Pancreas (tissue), 10 donors: Measurements from ENCODE around the gene TMEM235. TPM values are rescaled to one million over a fixed set of nuclear protein-coding genes. Genes with fewer than 3 reads are reported as not detected.
A peak's percentile ranks its signal among the peaks of the same experiment; 100 is the strongest.

ENCODE experiments used
- ATAC-seq, 4 donors: fragments of 200-7000 bp; cut with Tn5 transposase; one replicate each; pipeline versions ENCODE4 v1.8.0 to v1.9.1; 2020; ENCODE audit warnings: mild to moderate bottlenecking in 4 of 4, moderate library complexity in 4 of 4
- DNase-seq, 6 donors: peaks; one replicate each; pipeline ENCODE4 v3.0.0-alpha.2; 2020
- FAIRE-seq: peaks from 2 replicates; lab custom pipeline; 2012; peaks lifted over from hg19 to GRCh38; lab: Jason Lieb, UNC
- H3K27ac ChIP-seq, 4 donors: fragments of 200-600 bp; sonication (generic); 1 replicate in 3 of 4; 2 replicates in 1 of 4; pipeline versions ENCODE4 v1.5.0 to v1.8.0; 2020
- H3K27me3 ChIP-seq, 4 donors: fragments of 200-600 bp; one replicate each; pipeline ENCODE4 v1.8.0; 2021
- H3K36me3 ChIP-seq, 3 donors: fragments of 200-600 bp; sonication (generic) in 1 of 3; one replicate each; pipeline versions ENCODE4 v1.5.0 to v1.8.0; 2020 to 2021
- H3K4me1 ChIP-seq, 3 donors: fragments of 200-600 bp; one replicate each; pipeline ENCODE4 v1.8.0; 2021
- H3K4me3 ChIP-seq, 4 donors: fragments of 200-600 bp; sonication (generic) in 2 of 4; one replicate each; pipeline versions ENCODE4 v1.5.0 to v1.8.0; 2020 to 2021
- H3K9me3 ChIP-seq, 4 donors: fragments of 200-600 bp; one replicate each; pipeline ENCODE4 v1.8.0; 2021
- WGBS, 2 donors: extraction: QIAGEN DNeasy Blood & Tissue Kit; methylation state at CpG; one replicate each; pipeline ENCODE4 v1.1.7; 2013; 5-methylcytosine and 5-hydroxymethylcytosine counted together
- intact Hi-C, 3 donors: fragments of 100-400 bp; cut with DNase I; formaldehyde crosslinking; loops; one replicate each; pipeline versions ENCODE4 v1.11.1 to v1.14.2; 2022
- polyA plus RNA-seq, 2 donors: library from polyadenylated mRNA; stranded (reverse); fragments of 200-250 nt; gene quantifications; one replicate each; pipeline ENCODE4 v1.2.3, GENCODE V29; 2013
- total RNA-seq, 6 donors: library from RNA; stranded (reverse); fragmentation: NEBNext Ultra II Directional in 4 of 6; extraction: Animal tissue kit (Norgen Biotek cat#: 25700) in 4 of 6; gene quantifications; one replicate each; pipeline versions ENCODE4 v1.2.1 to v1.2.4, GENCODE V29; 2021 to 2023
- TF ChIP-seq, protein P1 (sequence below), 4 donors: fragments of 200-600 bp; sonication (generic) in 3 of 4; IDR thresholded peaks; one replicate each; pipeline versions ENCODE4 v1.5.0 to v1.8.0; 2021; ENCODE audit warnings: antibody characterized with exemption in 4 of 4
- donor health status: healthy with polysubstance abuse.
- donor health status: DM: no; HTN: no; CAD: no; lungs with moderate emphysema.
- donor health status: DM: no; HTN: no; CAD: no.
- donor health status: control.
- donor health status: control.
- donor health status: Bipolar disorder and iron deficiency.
- donor health status: DM: yes; HTN: yes; CAD: no.
- donor health status: DM: no; HTN: no; CAD: no.
- donor health status: DM: no; HTN: no; CAD: no.
- donor health status: DM: yes; HTN: yes; CAD: no.

The TMEM235 gene
- total and polyA plus RNA-seq, 8 donors, result 0.05 to 0.11 TPM; not detected in 6

DNA sequence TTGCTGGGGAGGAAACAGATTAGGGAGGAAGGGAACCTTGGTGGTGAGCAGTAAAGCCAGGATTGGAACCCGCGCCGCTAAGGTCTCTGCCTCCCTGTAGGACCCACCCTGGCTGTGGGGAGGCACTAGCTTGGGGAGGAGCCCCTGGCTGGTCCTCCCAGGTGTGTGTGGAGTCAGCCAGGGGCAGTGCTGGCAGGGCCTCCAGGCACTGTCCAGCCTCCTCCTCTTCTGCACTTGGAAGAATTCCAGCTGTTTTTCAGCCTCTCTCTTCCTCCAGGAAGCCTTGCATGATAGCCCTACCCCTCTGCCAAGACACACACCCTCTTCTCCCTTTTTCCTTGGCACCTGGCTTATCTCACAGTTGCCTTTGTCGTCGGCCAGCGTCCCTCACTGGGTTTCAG lies 34.8 kb downstream of the TMEM235 start:
- H3K4me3 ChIP-seq, result no peak overlapping the region
- ATAC-seq (peak; percentile 45 to 63 (median 54)), FAIRE-seq (no peak), DNase-seq (peak in 5 of 6 donors; percentile 50 to 74 (median 59))
- no peaks in the 10 kb centered on the region for H3K27me3 ChIP-seq
- peaks cover 7 to 33% (median 9%) of the 10 kb centered on the region in 3 donors for H3K4me1 ChIP-seq
- WGBS, 2 donors, result 36 to 51% methylated on average over 6 of the region's 6 CpGs
- TF ChIP-seq, protein P1, sequence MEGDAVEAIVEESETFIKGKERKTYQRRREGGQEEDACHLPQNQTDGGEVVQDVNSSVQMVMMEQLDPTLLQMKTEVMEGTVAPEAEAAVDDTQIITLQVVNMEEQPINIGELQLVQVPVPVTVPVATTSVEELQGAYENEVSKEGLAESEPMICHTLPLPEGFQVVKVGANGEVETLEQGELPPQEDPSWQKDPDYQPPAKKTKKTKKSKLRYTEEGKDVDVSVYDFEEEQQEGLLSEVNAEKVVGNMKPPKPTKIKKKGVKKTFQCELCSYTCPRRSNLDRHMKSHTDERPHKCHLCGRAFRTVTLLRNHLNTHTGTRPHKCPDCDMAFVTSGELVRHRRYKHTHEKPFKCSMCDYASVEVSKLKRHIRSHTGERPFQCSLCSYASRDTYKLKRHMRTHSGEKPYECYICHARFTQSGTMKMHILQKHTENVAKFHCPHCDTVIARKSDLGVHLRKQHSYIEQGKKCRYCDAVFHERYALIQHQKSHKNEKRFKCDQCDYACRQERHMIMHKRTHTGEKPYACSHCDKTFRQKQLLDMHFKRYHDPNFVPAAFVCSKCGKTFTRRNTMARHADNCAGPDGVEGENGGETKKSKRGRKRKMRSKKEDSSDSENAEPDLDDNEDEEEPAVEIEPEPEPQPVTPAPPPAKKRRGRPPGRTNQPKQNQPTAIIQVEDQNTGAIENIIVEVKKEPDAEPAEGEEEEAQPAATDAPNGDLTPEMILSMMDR (IDR thresholded peaks at IDR 0.05), result no peak
- H3K27ac ChIP-seq, result peak overlapping the region; percentile 53 to 79 (median 68)
- no peaks in the 10 kb centered on the region for H3K36me3 ChIP-seq
- H3K9me3 ChIP-seq, result no peaks in the 10 kb centered on the region
- intact Hi-C loops, result no loop called here

- peak in 3 of 6 donors; percentile 36 to 55 (median 55) for DNase-seq
- H3K4me3 ChIP-seq, result no peak overlapping the region
- FAIRE-seq, result no peak
- WGBS, 2 donors, result 75 to 80% methylated on average over 9 of the region's 9 CpGs
- H3K4me1 ChIP-seq, result peaks cover 7 to 33% (median 9%) of the 10 kb centered on the region in 3 donors
- peak in 1 of 4 donors; percentile 1 for ATAC-seq
- H3K27me3 ChIP-seq, result no peaks in the 10 kb centered on the region
- no peaks in the 10 kb centered on the region for H3K9me3 ChIP-seq
- H3K36me3 ChIP-seq, result no peaks in the 10 kb centered on the region
- TF ChIP-seq, protein P1 (IDR thresholded peaks at IDR 0.05), result no peak
- intact Hi-C loops, result no loop called here
- H3K27ac ChIP-seq, result peak overlapping the region in 1 of 4 donors; percentile 71
Measured at GRCh38 chr17:78266771-78267170, 35.3 kb downstream of the TMEM235 start.

GRCh38 chr17:78267253-78268073 lies 36.0 kb downstream of the TMEM235 start:
- H3K4me1 ChIP-seq, result peaks cover 7 to 38% (median 9%) of the 10 kb centered on the region in 3 donors
- no peaks in the 10 kb centered on the region for H3K27me3 ChIP-seq
- FAIRE-seq, result no peak
- no peaks in the 10 kb centered on the region for H3K36me3 ChIP-seq
- TF ChIP-seq, protein P1 (IDR thresholded peaks at IDR 0.05), result no peak
- peak in 3 of 6 donors; percentile 43 to 66 (median 55) for DNase-seq
- ATAC-seq, result no peak
- WGBS, 2 donors, result 71 to 79% methylated on average over 26 of the region's 26 CpGs
- no peaks in the 10 kb centered on the region for H3K9me3 ChIP-seq
- no peak overlapping the region for H3K27ac ChIP-seq
- H3K4me3 ChIP-seq, result no peak overlapping the region
- intact Hi-C loops, result no loop called here

DNA sequence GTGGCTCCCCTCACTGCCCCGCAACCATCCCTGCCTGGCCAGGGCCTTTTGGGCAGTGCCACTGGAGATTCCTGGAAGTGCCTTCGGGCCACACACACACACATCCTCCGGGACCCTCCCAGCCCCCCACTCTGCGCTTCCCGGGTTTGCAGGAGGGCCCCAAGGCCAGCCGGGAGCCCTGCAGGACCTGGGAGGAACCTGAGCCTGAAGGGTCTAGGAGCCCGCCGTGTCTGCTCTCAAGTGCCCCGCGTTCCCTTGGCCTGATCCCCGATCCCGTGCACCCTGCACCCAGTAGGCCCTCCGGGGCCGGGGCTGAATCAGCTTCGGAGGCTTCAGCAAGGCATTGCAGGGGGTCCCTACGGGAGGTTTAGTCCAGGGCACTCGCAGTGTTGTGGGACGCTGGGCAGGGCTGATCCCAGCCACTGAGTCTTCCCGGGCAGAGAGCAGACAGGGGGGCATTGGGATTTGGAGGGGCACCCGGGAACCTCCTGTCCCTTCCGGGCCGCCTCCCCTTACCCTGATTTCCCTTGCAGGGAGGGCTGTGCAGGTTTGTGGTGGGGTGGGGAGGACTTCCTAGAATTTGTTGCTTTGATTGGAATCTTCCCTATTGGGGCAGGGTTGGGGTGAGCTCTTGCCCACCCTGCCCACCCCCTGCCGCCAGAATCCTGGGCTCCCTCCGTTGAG lies 36.9 kb downstream of the TMEM235 start:
- ATAC-seq (no peak), DNase-seq (peak in 3 of 6 donors; percentile 33 to 78 (median 57)), FAIRE-seq (no peak)
- TF ChIP-seq, protein P1 (IDR thresholded peaks at IDR 0.05), result no peak
- Histone ChIP-seq H3K27me3 (no peaks in the 10 kb centered on the region), H3K9me3 (no peaks in the 10 kb centered on the region), H3K4me1 (peaks cover 7 to 38% (median 9%) of the 10 kb centered on the region in 3 donors), H3K4me3 (no peak overlapping the region), H3K36me3 (no peaks in the 10 kb centered on the region), H3K27ac (no peak overlapping the region)
- WGBS, 2 donors, result 65 to 69% methylated on average over 24 of the region's 24 CpGs
- intact Hi-C loops, result no loop called here
